K562 (cell line): Measurements from ENCODE around the gene MTA1. TPM values are rescaled to one million over a fixed set of nuclear protein-coding genes. Genes with fewer than 3 reads are reported as not detected.
A peak's percentile ranks its signal among the peaks of the same experiment; 100 is the strongest.

Experiments
- ATAC-seq: fragments of 200-7000 bp; cut with Tn5 transposase; 3 replicates; pipeline ENCODE4 v1.9.1; 2020; ENCODE audit warnings: moderate library complexity
- BruUV-seq: library from RNA; stranded (reverse); fragments of 400-500 nt; replicated peaks from 2 replicates; lab custom pipeline; 2021; lab: Mats Ljungman, UMichigan
- CTCF ChIA-PET: fragments of 300-600 bp; formaldehyde crosslinking; extraction: SDS; loops from one replicate; lab custom pipeline; 2021; ENCODE audit warnings: low intra/inter-chr PET ratio; lab: Yijun Ruan, JAX
- POLR2A ChIA-PET: fragments of 300-600, 350-650 bp; sonication (Branson Sonifier 250); formaldehyde crosslinking; extraction: SDS; loops from one replicate; lab custom pipeline; 2021; ENCODE audit warnings: antibody characterized with exemption, inconsistent platforms; lab: Yijun Ruan, JAX
- DNase-seq, 4 experiments: peaks; one replicate each; pipeline versions ENCODE4 v3.0.0 to v3.0.0-alpha.2; 2011 to 2018; ENCODE audit warnings: low spot score in 3 of 4, mixed read lengths in 3 of 4; ENCODE audit errors: extremely low read depth in 1 of 4
- FAIRE-seq: peaks from 2 replicates; lab custom pipeline; 2011; peaks lifted over from hg19 to GRCh38; lab: Jason Lieb, UNC
- H2AFZ ChIP-seq: 2 replicates; pipeline ENCODE4 v1.6.0; 2011; ENCODE audit warnings: low read depth, low read length, control low read depth, inconsistent platforms
- H3K27ac ChIP-seq: fragments of 200-600 bp; 3 replicates; pipeline ENCODE4 v1.8.0; 2011; ENCODE audit warnings: low read depth, mild to moderate bottlenecking, control low read depth, inconsistent platforms, low read length, moderate library complexity, mixed read lengths; ENCODE audit errors: extremely low read depth
- H3K27me3 ChIP-seq, 2 experiments: fragments of 300-600 bp in 1 of 2; 2 replicates in 1 of 2; 3 replicates in 1 of 2; pipeline versions ENCODE4 v1.6.0 to v1.8.0; 2011; ENCODE audit warnings: inconsistent platforms in 2 of 2, low read length in 2 of 2, mild to moderate bottlenecking in 1 of 2, mixed read lengths in 1 of 2, moderate library complexity in 1 of 2; ENCODE audit not compliant: control insufficient read depth in 2 of 2, insufficient read depth in 2 of 2
- H3K36me3 ChIP-seq: fragments of 300-600 bp; 3 replicates; pipeline ENCODE4 v1.8.0; 2011; ENCODE audit warnings: mild to moderate bottlenecking, low read length, inconsistent platforms; ENCODE audit not compliant: control insufficient read depth, insufficient read depth
- H3K4me1 ChIP-seq, 2 experiments: fragments of 200-600 bp in 1 of 2; replicated peaks in 1 of 2; 2 replicates in 1 of 2; 3 replicates in 1 of 2; pipeline versions ENCODE4 v1.5.1 to v1.8.0; 2011; ENCODE audit warnings: inconsistent platforms in 2 of 2, low read length in 2 of 2, mild to moderate bottlenecking in 1 of 2, mixed read lengths in 1 of 2, moderate library complexity in 1 of 2; ENCODE audit not compliant: control insufficient read depth in 2 of 2, insufficient read depth in 2 of 2
- H3K4me2 ChIP-seq: 2 replicates; pipeline ENCODE4 v1.6.1; 2011; ENCODE audit warnings: low read length, control low read depth, inconsistent platforms, mixed read lengths; ENCODE audit not compliant: insufficient read depth
- H3K4me3 ChIP-seq: fragments of 200-600 bp; sonication (generic), shearing (Covaris generic); 2 replicates; pipeline ENCODE4 v1.5.1; 2016; ENCODE audit warnings: control low read depth, inconsistent platforms
- H3K79me2 ChIP-seq: fragments of 200-600 bp; 3 replicates; pipeline ENCODE4 v1.8.0; 2011; ENCODE audit warnings: low read length, inconsistent platforms; ENCODE audit not compliant: control insufficient read depth, insufficient read depth
- H3K9ac ChIP-seq, 2 experiments: 2 replicates each; pipeline versions ENCODE4 v1.6.0 to v1.6.1; 2011; ENCODE audit warnings: low read depth in 2 of 2, low read length in 2 of 2, control low read depth in 1 of 2, inconsistent platforms in 1 of 2, mild to moderate bottlenecking in 1 of 2, mixed read lengths in 1 of 2; ENCODE audit not compliant: insufficient read depth in 1 of 2
- H3K9me1 ChIP-seq: one replicate; pipeline ENCODE4 v1.6.0; 2011; ENCODE audit warnings: inconsistent platforms, mild to moderate bottlenecking, low read length, moderate library complexity; ENCODE audit not compliant: control insufficient read depth, insufficient read depth
- H3K9me3 ChIP-seq: replicated peaks from 2 replicates; pipeline ENCODE4 v1.5.1; 2011; ENCODE audit warnings: low read depth, low read length, inconsistent platforms; ENCODE audit not compliant: control insufficient read depth, insufficient read depth
- H4K20me1 ChIP-seq: replicated peaks from 2 replicates; pipeline ENCODE4 v1.6.1; 2011; ENCODE audit warnings: low read length, inconsistent platforms, mixed read lengths; ENCODE audit not compliant: control insufficient read depth, insufficient read depth
- ELF1 ChIP-seq: fragments of 200-800 bp; sonication (Bioruptor generic); IDR thresholded peaks from 2 replicates; pipeline ENCODE4 v1.6.1; 2016; ENCODE audit warnings: missing genetic modification characterization, missing compliant biosample characterization
- GTF2E2 ChIP-seq: fragments of 200-800 bp; sonication (Bioruptor generic); IDR thresholded peaks from 2 replicates; pipeline ENCODE4 v1.6.1; 2016; ENCODE audit warnings: missing genetic modification characterization, missing compliant biosample characterization
- HDAC8 ChIP-seq: fragments of 450-650 bp; IDR thresholded peaks from 2 replicates; pipeline ENCODE4 v1.6.1; 2016; ENCODE audit warnings: mild to moderate bottlenecking, missing genetic modification characterization, moderate library complexity, missing compliant biosample characterization
- KLF1 ChIP-seq: fragments of 450-650 bp; IDR thresholded peaks from 2 replicates; pipeline ENCODE4 v1.6.1; 2016; ENCODE audit warnings: missing genetic modification characterization, missing compliant biosample characterization
- MBD2 ChIP-seq: sonication (generic); IDR thresholded peaks from 2 replicates; pipeline ENCODE4 v1.6.1; 2016; ENCODE audit warnings: low read depth, borderline replicate concordance
- NFIC ChIP-seq: fragments of 450-650 bp; IDR thresholded peaks from 2 replicates; pipeline ENCODE4 v1.6.1; 2017; ENCODE audit warnings: mild to moderate bottlenecking, inconsistent platforms
- POLR2G ChIP-seq: fragments of 200-400 bp; formaldehyde crosslinking; IDR thresholded peaks from 2 replicates; pipeline ENCODE4 v1.6.1; 2017; ENCODE audit warnings: low read depth, mild to moderate bottlenecking, antibody characterized with exemption, low read length, moderate library complexity
- SMARCA4 ChIP-seq: fragments of 450-650 bp; IDR thresholded peaks from 2 replicates; pipeline ENCODE4 v1.6.1; 2016
- SP2 ChIP-seq: IDR thresholded peaks from 2 replicates; pipeline ENCODE4 v1.6.1; 2011; ENCODE audit warnings: mild to moderate bottlenecking, low read depth, low read length, moderate library complexity; ENCODE audit not compliant: poor library complexity, severe bottlenecking; ENCODE audit errors: extremely low read depth
- SRSF7 ChIP-seq: fragments of 200-400 bp; formaldehyde crosslinking; optimal IDR thresholded peaks from 2 replicates; pipeline ENCODE3; 2017; ENCODE audit warnings: mild to moderate bottlenecking, low read depth, low read length
- TAF7 ChIP-seq: fragments of 450-650 bp; IDR thresholded peaks from 2 replicates; pipeline ENCODE4 v1.6.1; 2016; ENCODE audit warnings: missing genetic modification characterization, missing compliant biosample characterization
- ZNF347 ChIP-seq: fragments of 450-650 bp; formaldehyde crosslinking; IDR thresholded peaks from 2 replicates; pipeline ENCODE4 v1.4.0; 2020; ENCODE audit warnings: low read depth, mild to moderate bottlenecking, moderate library complexity
- whole genome bisulfite sequencing: fragments of 100-300 bp; shearing (Covaris generic); methylation state at CpG from one replicate; pipeline ENCODE4 v1.1.6; 2016; ENCODE audit warnings: low coverage, mixed read lengths; ENCODE audit not compliant: insufficient coverage; ENCODE audit errors: missing lambda C conversion rate; 5-methylcytosine and 5-hydroxymethylcytosine counted together
- in situ Hi-C: fragments of 300-500 bp; cut with MboI; formaldehyde crosslinking; loops from 4 replicates; pipeline ENCODE4 v1.15.0; 2018; ENCODE audit warnings: inconsistent platforms, mixed read lengths
- intact Hi-C: fragments of 100-400 bp; cut with micrococcal nuclease; formaldehyde crosslinking; loops from 2 replicates; pipeline ENCODE4 v1.14.2; 2022
- polyA plus RNA-seq, 8 experiments: library from polyadenylated mRNA; depleted of rRNA in 4 of 8; stranded (reverse) in 5 of 8; unstranded in 3 of 8; fragments of >200 nt; fragmentation: Nextera tagmentation in 2 of 8; fragmentation: Illumina TruSeq in 1 of 8; extraction: Ambion mirVana in 2 of 8; extraction: Trizol in 1 of 8; gene quantifications; 2 replicates each; pipeline versions ENCODE4 v1.2.1 to v1.2.3, GENCODE V29; 2011 to 2014; ENCODE audit warnings: inconsistent platforms in 1 of 8, missing spikeins in 1 of 8
- total RNA-seq, 7 experiments: library from RNA; depleted of rRNA in 6 of 7; stranded (reverse); fragments of >200 nt in 6 of 7; fragmentation: Illumina TruSeq in 2 of 7; extraction: Trizol in 2 of 7; gene quantifications; 2 replicates each; pipeline versions ENCODE4 v1.2.1 to v1.2.3, GENCODE V29; 2011 to 2021; ENCODE audit warnings: low replicate concordance in 1 of 7
- TF ChIP-seq, protein P1 (sequence below): sonication (generic); formaldehyde crosslinking; IDR thresholded peaks from 2 replicates; pipeline ENCODE4 v1.9.0; 2022; ENCODE audit warnings: mild to moderate bottlenecking, missing genetic modification reagents
- TF ChIP-seq, protein P2 (sequence below): fragments of 250-450 bp; sonication (Bioruptor Pico); IDR thresholded peaks from 2 replicates; pipeline ENCODE4 v1.5.0; 2020; ENCODE audit warnings: mild to moderate bottlenecking, borderline replicate concordance
- TF ChIP-seq, protein P3 (sequence below): sonication (generic); formaldehyde crosslinking; IDR thresholded peaks from 2 replicates; pipeline ENCODE4 v1.8.0; 2022; ENCODE audit warnings: missing genetic modification reagents, mild to moderate bottlenecking, borderline replicate concordance
- TF ChIP-seq, protein P4 (sequence below): sonication (generic); formaldehyde crosslinking; IDR thresholded peaks from 2 replicates; pipeline ENCODE4 v1.8.0; 2022; ENCODE audit warnings: mild to moderate bottlenecking, low read depth, missing genetic modification reagents

Gene MTA1
- total and polyA plus RNA-seq, 9 of the 15 experiments (the other 6 are each of a cell fraction or from before 2014, with no cell fraction given) = 0.13 to 118 (median 32.3) TPM

DNA sequence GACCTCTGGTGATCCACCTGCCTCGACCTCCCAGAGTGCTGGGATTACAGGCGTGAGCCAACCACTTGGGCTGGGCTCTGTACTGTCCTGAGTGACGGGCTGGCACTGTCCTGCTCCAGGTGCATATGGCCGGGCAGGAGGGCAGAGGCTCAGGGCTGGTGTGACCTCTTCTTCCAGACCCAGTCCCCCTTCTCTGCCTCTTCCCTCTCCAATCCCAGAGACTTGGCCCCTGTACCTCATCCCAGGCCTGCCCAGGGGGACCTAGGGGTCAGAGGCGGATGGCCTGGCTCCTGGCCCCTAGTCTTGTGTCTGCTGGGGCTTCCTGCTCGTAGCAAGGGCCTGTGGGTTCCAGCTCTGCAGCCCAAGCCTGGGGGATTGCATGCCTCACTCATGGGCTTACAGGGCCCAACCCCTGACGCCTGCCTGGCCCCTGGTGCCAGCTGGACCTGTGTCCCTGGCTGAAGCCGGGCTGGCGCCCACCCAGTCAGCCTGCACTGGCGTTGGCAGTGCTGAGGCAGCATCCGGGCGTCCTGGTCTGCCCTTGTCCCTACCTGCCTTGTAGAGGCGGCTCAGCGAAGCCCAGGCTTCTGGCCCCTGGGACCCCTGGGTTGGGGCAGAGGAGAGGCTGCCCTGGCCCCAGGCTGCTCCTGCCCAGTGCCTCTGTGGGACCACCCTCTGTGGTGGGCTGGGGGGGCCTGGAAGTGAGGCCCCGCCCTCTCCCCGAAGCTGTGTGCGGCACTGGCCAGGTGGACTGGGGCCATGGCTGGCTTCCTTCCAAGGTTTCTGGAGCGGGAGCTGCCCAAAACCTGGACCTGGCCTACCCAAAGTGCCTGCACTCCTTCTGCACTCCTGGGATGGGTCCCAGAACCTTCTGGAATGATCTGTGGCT, 75.7 kb downstream of the MTA1 start:
- FAIRE-seq = no peak
- Histone ChIP-seq H3K27me3 (no peaks in the 10 kb centered on the region), H3K9me3 (no peaks in the 10 kb centered on the region), H3K4me2 (no peak overlapping the region)
- POLR2A ChIA-PET = no interaction called here
- TF ChIP-seq ZNF347 (CRISPR knock-in tag) (no peak), POLR2G (peak; percentile 52; the same call in 1 of the 2 replicates), HDAC8 (tag) (no peak), SP2 (no peak), MBD2 (no peak), SRSF7 (no peak), ELF1 (tag) (no peak), KLF1 (tag) (no peak), TAF7 (tag) (no peak), GTF2E2 (tag) (no peak), SMARCA4 (no peak), NFIC (peak; percentile 55)
- TF ChIP-seq, protein P1, sequence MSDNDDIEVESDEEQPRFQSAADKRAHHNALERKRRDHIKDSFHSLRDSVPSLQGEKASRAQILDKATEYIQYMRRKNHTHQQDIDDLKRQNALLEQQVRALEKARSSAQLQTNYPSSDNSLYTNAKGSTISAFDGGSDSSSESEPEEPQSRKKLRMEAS = no peak
- TF ChIP-seq, protein P2, sequence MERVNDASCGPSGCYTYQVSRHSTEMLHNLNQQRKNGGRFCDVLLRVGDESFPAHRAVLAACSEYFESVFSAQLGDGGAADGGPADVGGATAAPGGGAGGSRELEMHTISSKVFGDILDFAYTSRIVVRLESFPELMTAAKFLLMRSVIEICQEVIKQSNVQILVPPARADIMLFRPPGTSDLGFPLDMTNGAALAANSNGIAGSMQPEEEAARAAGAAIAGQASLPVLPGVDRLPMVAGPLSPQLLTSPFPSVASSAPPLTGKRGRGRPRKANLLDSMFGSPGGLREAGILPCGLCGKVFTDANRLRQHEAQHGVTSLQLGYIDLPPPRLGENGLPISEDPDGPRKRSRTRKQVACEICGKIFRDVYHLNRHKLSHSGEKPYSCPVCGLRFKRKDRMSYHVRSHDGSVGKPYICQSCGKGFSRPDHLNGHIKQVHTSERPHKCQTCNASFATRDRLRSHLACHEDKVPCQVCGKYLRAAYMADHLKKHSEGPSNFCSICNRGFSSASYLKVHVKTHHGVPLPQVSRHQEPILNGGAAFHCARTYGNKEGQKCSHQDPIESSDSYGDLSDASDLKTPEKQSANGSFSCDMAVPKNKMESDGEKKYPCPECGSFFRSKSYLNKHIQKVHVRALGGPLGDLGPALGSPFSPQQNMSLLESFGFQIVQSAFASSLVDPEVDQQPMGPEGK (CRISPR knock-in tag) = no peak
- TF ChIP-seq, protein P3, sequence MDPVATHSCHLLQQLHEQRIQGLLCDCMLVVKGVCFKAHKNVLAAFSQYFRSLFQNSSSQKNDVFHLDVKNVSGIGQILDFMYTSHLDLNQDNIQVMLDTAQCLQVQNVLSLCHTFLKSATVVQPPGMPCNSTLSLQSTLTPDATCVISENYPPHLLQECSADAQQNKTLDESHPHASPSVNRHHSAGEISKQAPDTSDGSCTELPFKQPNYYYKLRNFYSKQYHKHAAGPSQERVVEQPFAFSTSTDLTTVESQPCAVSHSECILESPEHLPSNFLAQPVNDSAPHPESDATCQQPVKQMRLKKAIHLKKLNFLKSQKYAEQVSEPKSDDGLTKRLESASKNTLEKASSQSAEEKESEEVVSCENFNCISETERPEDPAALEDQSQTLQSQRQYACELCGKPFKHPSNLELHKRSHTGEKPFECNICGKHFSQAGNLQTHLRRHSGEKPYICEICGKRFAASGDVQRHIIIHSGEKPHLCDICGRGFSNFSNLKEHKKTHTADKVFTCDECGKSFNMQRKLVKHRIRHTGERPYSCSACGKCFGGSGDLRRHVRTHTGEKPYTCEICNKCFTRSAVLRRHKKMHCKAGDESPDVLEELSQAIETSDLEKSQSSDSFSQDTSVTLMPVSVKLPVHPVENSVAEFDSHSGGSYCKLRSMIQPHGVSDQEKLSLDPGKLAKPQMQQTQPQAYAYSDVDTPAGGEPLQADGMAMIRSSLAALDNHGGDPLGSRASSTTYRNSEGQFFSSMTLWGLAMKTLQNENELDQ = no peak
- TF ChIP-seq, protein P4, sequence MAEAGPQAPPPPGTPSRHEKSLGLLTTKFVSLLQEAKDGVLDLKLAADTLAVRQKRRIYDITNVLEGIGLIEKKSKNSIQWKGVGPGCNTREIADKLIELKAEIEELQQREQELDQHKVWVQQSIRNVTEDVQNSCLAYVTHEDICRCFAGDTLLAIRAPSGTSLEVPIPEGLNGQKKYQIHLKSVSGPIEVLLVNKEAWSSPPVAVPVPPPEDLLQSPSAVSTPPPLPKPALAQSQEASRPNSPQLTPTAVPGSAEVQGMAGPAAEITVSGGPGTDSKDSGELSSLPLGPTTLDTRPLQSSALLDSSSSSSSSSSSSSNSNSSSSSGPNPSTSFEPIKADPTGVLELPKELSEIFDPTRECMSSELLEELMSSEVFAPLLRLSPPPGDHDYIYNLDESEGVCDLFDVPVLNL (CRISPR knock-in tag) = no peak
- TF ChIP-seq, all 486 proteins: peak for 2
- ATAC-seq = no peak
- peaks cover 0 to 79% of the 10 kb centered on the region in 2 experiments; a peak in 3 of 5 replicates for H3K4me1 ChIP-seq
- intact Hi-C loops = no loop called here
- no peak overlapping the region for H3K9ac ChIP-seq
- in situ Hi-C loops = no loop called here
- H3K36me3 ChIP-seq = peaks cover 2% of the 10 kb centered on the region; the same call in 1 of the 3 replicates
- H3K27ac ChIP-seq = no peak overlapping the region
- WGBS = 72% methylated on average over 14 of the region's 18 CpGs
- no peak overlapping the region for H3K4me3 ChIP-seq
- H3K9me1 ChIP-seq = no peaks in the 10 kb centered on the region
- no TSS peak for BruUV-seq
- H4K20me1 ChIP-seq = peaks cover 6% of the 10 kb centered on the region
- H2AFZ ChIP-seq = no peak overlapping the region
- peaks cover 5% of the 10 kb centered on the region; the same call in 2 of the 3 replicates for H3K79me2 ChIP-seq
- CTCF ChIA-PET = no interaction called here
- no peak for DNase-seq
